Lower lobe of right lung (tissue), 2 donors: ENCODE measurements around the gene CANT1. TPM values are rescaled to one million over a fixed set of nuclear protein-coding genes. Genes with fewer than 3 reads are reported as not detected.
A peak's percentile ranks its signal among the peaks of the same experiment; 100 is the strongest.

Experiments used
- ATAC-seq, 2 donors: fragments of 200-7000 bp; cut with Tn5 transposase; one replicate each; pipeline ENCODE4 v1.9.1; 2020 to 2022; ENCODE audit warnings: mild to moderate bottlenecking in 2 of 2, moderate library complexity in 2 of 2
- DNase-seq: peaks from one replicate; pipeline ENCODE4 v3.0.0-alpha.2; 2020
- H3K27ac ChIP-seq: fragments of 200-600 bp; one replicate; pipeline ENCODE4 v1.8.0; 2022
- H3K27me3 ChIP-seq: fragments of 200-600 bp; one replicate; pipeline ENCODE4 v1.8.0; 2022; ENCODE audit warnings: low read depth
- H3K36me3 ChIP-seq: fragments of 200-600 bp; one replicate; pipeline ENCODE4 v1.8.0; 2022; ENCODE audit warnings: mild to moderate bottlenecking
- H3K4me1 ChIP-seq: fragments of 200-600 bp; one replicate; pipeline ENCODE4 v1.8.0; 2022
- H3K4me3 ChIP-seq: fragments of 200-600 bp; one replicate; pipeline ENCODE4 v1.8.0; 2022; ENCODE audit warnings: mild to moderate bottlenecking
- H3K9me3 ChIP-seq: fragments of 200-600 bp; one replicate; pipeline ENCODE4 v1.8.0; 2022
- intact Hi-C: fragments of 100-400 bp; cut with DNase I; formaldehyde crosslinking; loops from one replicate; pipeline ENCODE4 v1.11.0; 2022
- total RNA-seq: library from RNA; stranded (reverse); fragmentation: NEBNext Ultra II Directional; extraction: Animal tissue kit (Norgen Biotek cat#: 25700); gene quantifications from one replicate; pipeline ENCODE4 v1.2.1, GENCODE V29; 2021
- TF ChIP-seq, protein P1 (sequence below): fragments of 200-600 bp; IDR thresholded peaks from one replicate; pipeline ENCODE4 v1.8.0; 2022; ENCODE audit warnings: antibody characterized with exemption, mild to moderate bottlenecking
- donor health status: DM: no; HTN: yes; CAD: no; lungs with severe emphysema.

CANT1 gene
- total RNA-seq, 1 donor from 2014 or later, result 54.4 TPM

DNA sequence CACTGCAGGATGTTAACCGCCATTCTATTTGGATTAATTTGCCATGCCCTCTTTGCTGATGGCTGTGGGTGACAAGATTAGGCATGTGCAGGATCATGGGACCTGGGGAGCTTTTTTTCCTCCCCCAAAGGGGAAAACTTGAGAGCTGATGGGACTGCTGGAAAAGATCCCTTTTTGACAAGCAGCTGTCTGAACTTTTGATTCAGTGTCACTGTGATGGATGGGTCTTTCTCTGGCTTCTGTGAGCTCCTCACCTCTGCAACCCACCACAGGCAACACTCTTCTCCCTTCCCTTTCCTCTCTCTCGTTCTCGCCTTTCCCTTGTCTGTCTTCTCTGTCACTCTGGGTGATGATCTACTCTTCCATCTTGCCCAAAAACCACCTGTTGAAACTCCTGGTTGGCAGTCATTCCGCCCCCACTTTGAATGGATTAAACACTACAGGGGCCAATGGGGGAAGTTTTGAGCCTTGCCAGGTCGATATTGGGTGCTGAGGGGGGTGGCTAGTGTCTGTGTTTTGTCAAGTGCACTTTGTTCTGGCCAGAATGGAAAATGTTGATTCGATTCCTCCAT is 3.1 kb upstream of the CANT1 start:
- Histone ChIP-seq H3K4me3 (no peak overlapping the region), H3K27ac (no peak overlapping the region), H3K27me3 (no peaks in the 10 kb centered on the region), H3K9me3 (no peaks in the 10 kb centered on the region), H3K4me1 (peaks cover 19% of the 10 kb centered on the region), H3K36me3 (no peaks in the 10 kb centered on the region)
- TF ChIP-seq, protein P1, sequence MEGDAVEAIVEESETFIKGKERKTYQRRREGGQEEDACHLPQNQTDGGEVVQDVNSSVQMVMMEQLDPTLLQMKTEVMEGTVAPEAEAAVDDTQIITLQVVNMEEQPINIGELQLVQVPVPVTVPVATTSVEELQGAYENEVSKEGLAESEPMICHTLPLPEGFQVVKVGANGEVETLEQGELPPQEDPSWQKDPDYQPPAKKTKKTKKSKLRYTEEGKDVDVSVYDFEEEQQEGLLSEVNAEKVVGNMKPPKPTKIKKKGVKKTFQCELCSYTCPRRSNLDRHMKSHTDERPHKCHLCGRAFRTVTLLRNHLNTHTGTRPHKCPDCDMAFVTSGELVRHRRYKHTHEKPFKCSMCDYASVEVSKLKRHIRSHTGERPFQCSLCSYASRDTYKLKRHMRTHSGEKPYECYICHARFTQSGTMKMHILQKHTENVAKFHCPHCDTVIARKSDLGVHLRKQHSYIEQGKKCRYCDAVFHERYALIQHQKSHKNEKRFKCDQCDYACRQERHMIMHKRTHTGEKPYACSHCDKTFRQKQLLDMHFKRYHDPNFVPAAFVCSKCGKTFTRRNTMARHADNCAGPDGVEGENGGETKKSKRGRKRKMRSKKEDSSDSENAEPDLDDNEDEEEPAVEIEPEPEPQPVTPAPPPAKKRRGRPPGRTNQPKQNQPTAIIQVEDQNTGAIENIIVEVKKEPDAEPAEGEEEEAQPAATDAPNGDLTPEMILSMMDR, result no peak
- intact Hi-C loops, result no loop called here
- ATAC-seq (no peak), DNase-seq (no peak)

DNA sequence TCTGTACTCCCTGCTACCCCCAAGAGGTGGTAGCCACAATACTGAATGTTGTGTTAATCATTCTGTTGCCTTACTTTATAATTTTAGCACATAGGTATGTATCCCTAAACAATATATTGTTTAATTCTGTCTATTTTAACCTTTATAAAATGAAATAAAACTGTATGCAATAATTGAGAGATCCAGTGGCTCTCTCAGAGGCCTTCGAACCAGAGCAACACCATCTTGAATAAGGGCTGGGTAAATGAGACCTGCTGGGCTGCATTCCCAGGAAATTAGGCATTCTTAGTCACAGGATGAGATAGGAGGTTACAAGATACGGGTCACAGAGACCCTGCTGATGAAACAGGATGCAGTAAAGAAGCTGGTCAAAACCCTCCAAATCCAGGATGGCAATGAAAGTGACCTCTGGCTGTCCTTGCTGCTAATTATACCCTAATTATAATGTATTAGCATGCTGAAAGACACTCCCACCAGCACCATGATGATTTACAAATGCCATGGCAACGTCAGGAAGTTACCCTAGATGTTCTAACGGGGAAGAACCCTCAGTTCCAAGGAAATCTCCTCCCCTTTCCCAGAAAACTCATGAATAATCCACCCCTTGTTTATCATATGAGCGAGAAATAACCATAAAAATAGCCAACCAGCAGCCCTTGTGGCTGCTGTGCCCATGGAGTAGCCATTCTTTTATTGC is 2.0 kb upstream of the CANT1 start:
- Histone ChIP-seq H3K36me3 (no peaks in the 10 kb centered on the region), H3K9me3 (no peaks in the 10 kb centered on the region), H3K27me3 (no peaks in the 10 kb centered on the region), H3K27ac (no peak overlapping the region), H3K4me1 (peaks cover 30% of the 10 kb centered on the region), H3K4me3 (no peak overlapping the region)
- DNase-seq, result no peak
- ATAC-seq, result no peak
- TF ChIP-seq, protein P1, result no peak
- intact Hi-C loops, result no loop called here

DNA sequence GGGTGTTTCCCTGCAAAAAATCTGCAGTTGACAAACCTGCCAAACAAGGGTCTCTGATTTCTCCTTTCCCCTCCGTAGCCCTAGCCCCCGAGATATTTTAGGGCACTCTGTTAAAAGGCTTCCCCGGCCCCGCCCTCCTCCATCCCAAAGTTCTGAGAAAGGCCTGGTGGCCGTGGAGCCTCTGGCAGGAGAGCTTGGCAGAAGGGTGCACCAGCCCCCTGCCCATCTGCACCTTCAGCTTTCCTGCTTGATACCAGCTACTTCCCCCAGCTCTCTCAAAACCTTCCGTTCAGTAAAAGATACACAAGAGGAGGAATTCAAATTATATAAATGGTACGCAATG is 711 bp upstream of the CANT1 start:
- no peak for ATAC-seq
- intact Hi-C loops, result no loop called here

DNA sequence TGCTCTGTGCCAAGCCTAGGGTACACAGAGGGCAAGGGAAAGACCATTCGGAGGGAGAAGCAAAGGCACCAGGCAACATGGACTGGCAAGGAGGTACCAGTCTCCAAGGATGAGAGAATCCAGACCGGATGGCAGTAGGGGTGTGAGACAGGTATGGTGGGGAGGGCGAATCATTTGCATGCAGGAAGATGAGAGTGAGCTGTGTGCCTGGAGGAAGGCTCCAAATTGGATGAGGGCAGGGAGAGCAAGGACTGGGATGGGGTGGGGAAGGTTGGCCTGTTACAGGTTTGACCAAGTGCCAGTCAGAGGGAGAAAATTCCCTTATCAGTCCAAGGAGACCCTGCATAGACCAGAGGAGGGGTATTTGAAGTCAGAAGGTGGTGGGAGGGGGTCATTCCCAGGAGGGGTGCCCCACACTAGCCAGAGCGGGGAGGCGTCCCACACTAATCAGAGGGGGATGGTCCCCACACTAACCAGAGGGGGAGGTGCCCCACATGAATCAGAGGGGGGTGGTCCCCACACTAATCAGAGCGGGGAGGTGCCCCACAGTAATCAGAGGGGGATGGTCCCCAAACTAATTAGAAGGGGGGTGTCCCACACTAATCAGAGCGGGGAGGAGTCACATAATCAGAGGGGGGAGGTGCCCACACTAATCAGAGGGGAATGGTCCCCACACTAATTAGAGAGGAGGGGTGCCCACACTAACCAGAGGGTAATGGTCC is 737 bp downstream of the CANT1 start:
- ATAC-seq (no peak), DNase-seq (no peak)
- H3K4me3 ChIP-seq, result peak overlapping the region; percentile 75
- H3K4me1 ChIP-seq, result peaks cover 46% of the 10 kb centered on the region
- TF ChIP-seq, protein P1, result no peak
- no peaks in the 10 kb centered on the region for H3K9me3 ChIP-seq
- no peaks in the 10 kb centered on the region for H3K36me3 ChIP-seq
- intact Hi-C loops, result no loop called here
- no peaks in the 10 kb centered on the region for H3K27me3 ChIP-seq
- peak overlapping the region; percentile 94 for H3K27ac ChIP-seq

More for the DNA sequence above, 711 bp upstream of the CANT1 start:
- Histone ChIP-seq H3K27me3 (no peaks in the 10 kb centered on the region), H3K4me3 (peak overlapping the region; percentile 75), H3K36me3 (no peaks in the 10 kb centered on the region), H3K4me1 (peaks cover 43% of the 10 kb centered on the region), H3K27ac (peak overlapping the region; percentile 94), H3K9me3 (no peaks in the 10 kb centered on the region)
- DNase-seq, result no peak
- TF ChIP-seq, protein P1, result no peak

DNA sequence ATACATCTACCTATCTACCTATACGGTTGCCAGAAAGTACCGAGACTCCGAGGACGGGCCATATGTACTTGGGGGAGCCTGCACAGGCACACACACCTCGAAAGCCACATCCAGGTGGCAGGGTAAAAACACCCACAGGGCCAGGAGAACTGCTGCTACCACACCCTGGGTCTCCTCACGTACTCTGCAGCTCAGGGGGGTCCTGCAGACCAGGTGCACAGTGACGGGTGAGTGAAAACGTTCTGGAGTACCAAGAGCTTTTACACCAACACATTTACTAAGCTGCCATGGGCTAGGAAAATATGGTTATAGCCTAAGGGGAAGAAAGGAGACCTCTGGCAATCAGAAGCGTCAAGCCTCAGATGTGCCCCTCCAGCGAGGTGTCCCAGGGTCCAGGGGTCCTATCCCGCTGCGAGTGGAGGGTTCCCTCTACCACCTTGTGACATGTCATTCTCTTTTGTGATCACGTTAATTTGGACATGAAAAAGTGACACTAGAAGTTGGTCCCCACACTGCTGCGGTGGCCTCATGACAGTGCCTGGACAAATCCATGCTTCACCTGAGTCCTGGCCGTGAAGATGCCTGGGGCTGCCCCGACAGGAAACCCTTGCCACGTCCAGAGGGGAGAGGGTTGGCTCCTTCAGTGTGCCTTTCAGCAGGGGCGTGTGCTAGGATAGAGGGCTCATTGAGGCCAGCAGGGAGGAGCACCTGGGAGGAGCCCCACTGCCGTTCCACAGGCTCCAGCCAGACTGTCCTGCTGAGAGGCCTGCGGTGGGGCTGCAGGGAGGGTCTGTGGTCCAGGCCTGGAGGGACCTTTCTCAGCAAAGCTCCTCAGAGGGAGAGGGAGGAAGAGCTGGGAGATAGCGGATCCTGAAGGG is 1.8 kb downstream of the CANT1 start:
- no peak for ATAC-seq
- intact Hi-C loops, result no loop called here
- no peak for DNase-seq
- no peaks in the 10 kb centered on the region for H3K27me3 ChIP-seq
- TF ChIP-seq, protein P1, result no peak
- peaks cover 46% of the 10 kb centered on the region for H3K4me1 ChIP-seq
- H3K36me3 ChIP-seq, result peaks cover under 1% of the 10 kb centered on the region
- peak overlapping the region; percentile 75 for H3K4me3 ChIP-seq
- H3K9me3 ChIP-seq, result no peaks in the 10 kb centered on the region
- H3K27ac ChIP-seq, result peak overlapping the region; percentile 5
